GM12878 (cell line): ENCODE measurements around the gene POU2F3. TPM values are rescaled to one million over a fixed set of nuclear protein-coding genes. Genes with fewer than 3 reads are reported as not detected.
A peak's percentile ranks its signal among the peaks of the same experiment; 100 is the strongest.

Experiments used
- ATAC-seq: fragments of 200-7000 bp; cut with Tn5 transposase; 3 replicates; pipeline ENCODE4 v1.9.1; 2020; ENCODE audit warnings: mild to moderate bottlenecking, moderate library complexity
- BruUV-seq: library from RNA; stranded (reverse); fragments of 400-500 nt; replicated peaks from 2 replicates; lab custom pipeline; 2021; lab: Mats Ljungman, UMichigan
- CTCF ChIA-PET: fragments of 300-600 bp; sonication (Branson Sonifier 250); formaldehyde crosslinking; extraction: SDS; loops from one replicate; lab custom pipeline; 2021; ENCODE audit warnings: inconsistent platforms; lab: Yijun Ruan, JAX
- POLR2A ChIA-PET: fragments of 350-600 bp; formaldehyde crosslinking; extraction: SDS; loops from one replicate; lab custom pipeline; 2021; ENCODE audit warnings: inconsistent platforms; lab: Charles Lee
- RAD21 ChIA-PET: fragments of 300-600 bp; sonication (Branson Sonifier 250); formaldehyde crosslinking; loops from one replicate; lab custom pipeline; 2023; ENCODE audit warnings: antibody characterized with exemption; ENCODE audit not compliant: unreplicated experiment; lab: Charles Lee
- SMC1A ChIA-PET: fragments of 300-600 bp; sonication (Branson Sonifier 250); formaldehyde crosslinking; loops from one replicate; lab custom pipeline; 2023; ENCODE audit not compliant: unreplicated experiment, uncharacterized antibody; lab: Charles Lee
- DNase-seq: peaks from one replicate; pipeline ENCODE4 v3.0.0-alpha.2; 2011; ENCODE audit warnings: low read depth, low spot score
- FAIRE-seq: peaks from 3 replicates; lab custom pipeline; 2011; peaks lifted over from hg19 to GRCh38; lab: Jason Lieb, UNC
- H2AFZ ChIP-seq: 2 replicates; pipeline ENCODE4 v1.6.0; 2011; ENCODE audit warnings: low read depth, low read length, control low read depth; ENCODE audit not compliant: control insufficient read depth
- H3K27ac ChIP-seq: 2 replicates; pipeline ENCODE4 v1.5.1; 2011; ENCODE audit warnings: control low read depth; ENCODE audit not compliant: control insufficient read depth, insufficient read depth
- H3K27me3 ChIP-seq, 2 experiments: replicated peaks in 1 of 2; 2 replicates each; pipeline versions ENCODE4 v1.6.0 to v1.6.1; 2011; ENCODE audit warnings: low read length in 1 of 2; ENCODE audit not compliant: control insufficient read depth in 2 of 2, insufficient read depth in 2 of 2
- H3K36me3 ChIP-seq, 2 experiments: 2 replicates each; pipeline ENCODE4 v1.5.1; 2011; ENCODE audit warnings: low read length in 1 of 2; ENCODE audit not compliant: control insufficient read depth in 2 of 2, insufficient read depth in 2 of 2
- H3K4me1 ChIP-seq: 2 replicates; pipeline ENCODE4 v1.6.1; 2011; ENCODE audit warnings: mild to moderate bottlenecking, low read length, moderate library complexity, mixed read lengths; ENCODE audit not compliant: control insufficient read depth, insufficient read depth
- H3K4me2 ChIP-seq: 2 replicates; pipeline ENCODE4 v1.6.0; 2011; ENCODE audit warnings: control low read depth; ENCODE audit not compliant: control insufficient read depth, insufficient read depth
- H3K4me3 ChIP-seq: fragments of 200-600 bp; sonication (generic); 2 replicates; pipeline ENCODE4 v1.5.1; 2016
- H3K79me2 ChIP-seq: 2 replicates; pipeline ENCODE4 v1.6.0; 2011; ENCODE audit warnings: low read length; ENCODE audit not compliant: control insufficient read depth, insufficient read depth
- H3K9ac ChIP-seq: 2 replicates; pipeline ENCODE4 v1.8.0; 2011; ENCODE audit warnings: low read length, control low read depth, mixed read lengths; ENCODE audit not compliant: control insufficient read depth, insufficient read depth
- H3K9me3 ChIP-seq: replicated peaks from 3 replicates; pipeline ENCODE4 v1.5.1; 2011; ENCODE audit warnings: mild to moderate bottlenecking, low read length; ENCODE audit not compliant: control insufficient read depth, insufficient read depth
- H4K20me1 ChIP-seq: 2 replicates; pipeline ENCODE4 v1.6.0; 2011; ENCODE audit not compliant: control insufficient read depth, insufficient read depth
- SP1 ChIP-seq: IDR thresholded peaks from one replicate; pipeline ENCODE4 v1.6.1; 2011; ENCODE audit warnings: low read depth, low read length
- ZBED1 ChIP-seq: IDR thresholded peaks from 2 replicates; pipeline ENCODE4 v1.6.1; 2016; ENCODE audit warnings: borderline replicate concordance
- ZNF217 ChIP-seq: fragments of 450-650 bp; IDR thresholded peaks from 2 replicates; pipeline ENCODE4 v1.6.1; 2017; ENCODE audit warnings: antibody characterized with exemption, mild to moderate bottlenecking
- WGBS: methylation state at CpG from one replicate; pipeline ENCODE4 v1.1.6; 2016; ENCODE audit warnings: low lambda C conversion rate; ENCODE audit not compliant: insufficient replicate concordance, insufficient coverage; ENCODE audit errors: missing lambda C conversion rate; 5-methylcytosine and 5-hydroxymethylcytosine counted together
- in situ Hi-C: fragments of 300-500 bp; cut with MboI; formaldehyde crosslinking; loops from 9 replicates; pipeline ENCODE4 v1.14.3; 2018; ENCODE audit warnings: mixed read lengths
- intact Hi-C: fragments of 100-400 bp; cut with micrococcal nuclease; formaldehyde crosslinking; loops from one replicate; pipeline ENCODE4 v1.14.2; 2022; ENCODE audit not compliant: unreplicated experiment
- polyA plus RNA-seq, 11 experiments: library from polyadenylated mRNA; depleted of rRNA in 4 of 11; unstranded in 6 of 11; stranded (reverse) in 5 of 11; fragments of >200 nt; fragmentation: Nextera tagmentation in 4 of 11; fragmentation: Illumina TruSeq in 1 of 11; extraction: Ambion mirVana in 4 of 11; extraction: Trizol in 1 of 11; gene quantifications; 1 replicate in 1 of 11; 2 replicates in 10 of 11; pipeline versions ENCODE4 v1.2.1 to v1.2.3, GENCODE V29; 2011 to 2016; ENCODE audit warnings: inconsistent platforms in 2 of 11, missing spikeins in 2 of 11, low read depth in 1 of 11
- total RNA-seq, 4 experiments: library from RNA; depleted of rRNA in 3 of 4; stranded (reverse); fragments of >200 nt in 3 of 4; fragmentation: Illumina TruSeq in 1 of 4; extraction: Trizol in 1 of 4; gene quantifications; 2 replicates each; pipeline versions ENCODE4 v1.2.1 to v1.2.3, GENCODE V29; 2013 to 2021
- TF ChIP-seq, protein P1 (sequence below): fragments of 450-650 bp; formaldehyde crosslinking; IDR thresholded peaks from 2 replicates; pipeline ENCODE4 v1.4.0; 2020; ENCODE audit warnings: mild to moderate bottlenecking, moderate library complexity

The POU2F3 gene
- total and polyA plus RNA-seq, 10 of the 15 experiments (the other 5 are each of a cell fraction or from before 2014, with no cell fraction given) = 0.09 to 4.4 (median 0.33) TPM

GRCh38 chr11:120256178-120256577, 16.2 kb downstream of the POU2F3 start (continued):
- TF ChIP-seq, protein P1, sequence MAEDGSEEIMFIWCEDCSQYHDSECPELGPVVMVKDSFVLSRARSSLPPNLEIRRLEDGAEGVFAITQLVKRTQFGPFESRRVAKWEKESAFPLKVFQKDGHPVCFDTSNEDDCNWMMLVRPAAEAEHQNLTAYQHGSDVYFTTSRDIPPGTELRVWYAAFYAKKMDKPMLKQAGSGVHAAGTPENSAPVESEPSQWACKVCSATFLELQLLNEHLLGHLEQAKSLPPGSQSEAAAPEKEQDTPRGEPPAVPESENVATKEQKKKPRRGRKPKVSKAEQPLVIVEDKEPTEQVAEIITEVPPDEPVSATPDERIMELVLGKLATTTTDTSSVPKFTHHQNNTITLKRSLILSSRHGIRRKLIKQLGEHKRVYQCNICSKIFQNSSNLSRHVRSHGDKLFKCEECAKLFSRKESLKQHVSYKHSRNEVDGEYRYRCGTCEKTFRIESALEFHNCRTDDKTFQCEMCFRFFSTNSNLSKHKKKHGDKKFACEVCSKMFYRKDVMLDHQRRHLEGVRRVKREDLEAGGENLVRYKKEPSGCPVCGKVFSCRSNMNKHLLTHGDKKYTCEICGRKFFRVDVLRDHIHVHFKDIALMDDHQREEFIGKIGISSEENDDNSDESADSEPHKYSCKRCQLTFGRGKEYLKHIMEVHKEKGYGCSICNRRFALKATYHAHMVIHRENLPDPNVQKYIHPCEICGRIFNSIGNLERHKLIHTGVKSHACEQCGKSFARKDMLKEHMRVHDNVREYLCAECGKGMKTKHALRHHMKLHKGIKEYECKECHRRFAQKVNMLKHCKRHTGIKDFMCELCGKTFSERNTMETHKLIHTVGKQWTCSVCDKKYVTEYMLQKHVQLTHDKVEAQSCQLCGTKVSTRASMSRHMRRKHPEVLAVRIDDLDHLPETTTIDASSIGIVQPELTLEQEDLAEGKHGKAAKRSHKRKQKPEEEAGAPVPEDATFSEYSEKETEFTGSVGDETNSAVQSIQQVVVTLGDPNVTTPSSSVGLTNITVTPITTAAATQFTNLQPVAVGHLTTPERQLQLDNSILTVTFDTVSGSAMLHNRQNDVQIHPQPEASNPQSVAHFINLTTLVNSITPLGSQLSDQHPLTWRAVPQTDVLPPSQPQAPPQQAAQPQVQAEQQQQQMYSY (CRISPR knock-in tag) = no peak
- no peak for TF ChIP-seq SP1

GRCh38 chr11:120256779-120257178, 16.8 kb downstream of the POU2F3 start:
- in situ Hi-C loops = no loop called here
- Histone ChIP-seq H3K4me2 (no peak overlapping the region), H3K9me3 (no peaks in the 10 kb centered on the region), H3K4me3 (no peak overlapping the region), H3K9ac (no peak overlapping the region), H3K36me3 (no peaks in the 10 kb centered on the region), H2AFZ (no peak overlapping the region), H3K4me1 (peaks cover 9% of the 10 kb centered on the region), H3K27me3 (peaks cover 0 to 7% of the 10 kb centered on the region in 2 experiments; a peak in 3 of 4 replicates), H4K20me1 (no peaks in the 10 kb centered on the region), H3K79me2 (no peaks in the 10 kb centered on the region), H3K27ac (no peak overlapping the region)
- POLR2A ChIA-PET = no interaction called here
- intact Hi-C loops = no loop called here
- BruUV-seq = no TSS peak
- WGBS = 45% methylated on average over 2 of the region's 2 CpGs
- DNase-seq (no peak), ATAC-seq (peak; percentile 61), FAIRE-seq (no peak)
- CTCF ChIA-PET = interaction anchor here (0.8 to 21.3 kb wide), 4 partner anchors 10 to 45 kb away, joined by 3 to 296 read pairs (median 4); no protein-coding TSS in a partner anchor
- RAD21 ChIA-PET = no interaction called here
- SMC1A ChIA-PET = interaction anchor here (0.6 to 2.6 kb wide), 5 partner anchors 12 to 44 kb away, joined by 3 to 13 read pairs (median 3); no protein-coding TSS in a partner anchor
- TF ChIP-seq ZBED1 = no peak
- peak; percentile 49; the same call in 1 of the 2 replicates for TF ChIP-seq ZNF217
